HG03097 (cell line): ENCODE data around the gene EPOP.

Source experiments
- ATAC-seq: cut with Tn5 transposase; IDR thresholded peaks from one replicate; pipeline ENCODE4 v1.9.1; 2021; ENCODE audit not compliant: unreplicated experiment, low FRiP score

Gene EPOP

GRCh38 chr17:38676706-38677504 is 2.1 kb upstream of the EPOP start:
- no peak for ATAC-seq

- no peak for ATAC-seq
Measured at GRCh38 chr17:38674014-38674748, 576 bp downstream of the EPOP start.

GRCh38 chr17:38673707-38674013 is 1.1 kb downstream of the EPOP start:
- no peak for ATAC-seq

GRCh38 chr17:38672788-38673706 is 1.7 kb downstream of the EPOP start:
- ATAC-seq: no peak

GRCh38 chr17:38671939-38672720 is 2.6 kb downstream of the EPOP start:
- no peak for ATAC-seq

- ATAC-seq: no peak
Measured at GRCh38 chr17:38669520-38669919, 5.2 kb downstream of the EPOP start.

GRCh38 chr17:38667787-38668122 is 7.0 kb downstream of the EPOP start:
- ATAC-seq: no peak

GRCh38 chr17:38667099-38667786 is 7.5 kb downstream of the EPOP start:
- ATAC-seq: no peak

GRCh38 chr17:38663964-38664644 is 10.7 kb downstream of the EPOP start:
- ATAC-seq: no peak

GRCh38 chr17:38663125-38663751 is 11.5 kb downstream of the EPOP start:
- no peak for ATAC-seq

GRCh38 chr17:38660097-38661025 is 14.4 kb downstream of the EPOP start:
- no peak for ATAC-seq

GRCh38 chr17:38659415-38659814 is 15.3 kb downstream of the EPOP start:
- ATAC-seq: no peak

GRCh38 chr17:38658741-38659345 is 15.9 kb downstream of the EPOP start:
- no peak for ATAC-seq

- no peak for ATAC-seq
Measured at GRCh38 chr17:38657824-38658740, 16.7 kb downstream of the EPOP start.

GRCh38 chr17:38656959-38657823 is 17.6 kb downstream of the EPOP start:
- ATAC-seq: no peak
